Smooth muscle cell (in vitro differentiated cells): ENCODE measurements around the gene GCH1. TPM values are rescaled to one million over a fixed set of nuclear protein-coding genes. Genes with fewer than 3 reads are reported as not detected.
"Not testable (repeated sequence)": the region's sequence is repeated elsewhere in the genome, so short reads cannot be mapped to it uniquely, and the experiment has no call there.

Experiments
- DNase-seq: peaks from one replicate; lab custom pipeline; 2025; ENCODE audit not compliant: unreplicated experiment; lab: John Stamatoyannopoulos, UW
- H2AFZ ChIP-seq: fragments of 200-600 bp; sonication (generic); 2 replicates; pipeline ENCODE4 v1.6.0; 2016; ENCODE audit warnings: antibody characterized with exemption, low read depth, mild to moderate bottlenecking
- H3F3A ChIP-seq: fragments of 200-600 bp; sonication (generic); 2 replicates; pipeline ENCODE4 v1.6.0; 2017; ENCODE audit warnings: antibody characterized with exemption, low read depth
- H3K27ac ChIP-seq: fragments of 200-600 bp; sonication (generic); 2 replicates; pipeline ENCODE4 v1.5.1; 2016; ENCODE audit warnings: low read depth, mild to moderate bottlenecking
- H3K27me3 ChIP-seq: fragments of 200-600 bp; sonication (generic); 2 replicates; pipeline ENCODE4 v1.6.1; 2016; ENCODE audit warnings: low read depth, mild to moderate bottlenecking
- H3K36me3 ChIP-seq: fragments of 200-600 bp; sonication (generic); 2 replicates; pipeline ENCODE4 v1.5.1; 2016; ENCODE audit warnings: low read depth
- H3K4me1 ChIP-seq: fragments of 200-600 bp; sonication (generic); 2 replicates; pipeline ENCODE4 v1.5.1; 2016; ENCODE audit warnings: low read depth
- H3K4me2 ChIP-seq: fragments of 200-600 bp; sonication (generic); 2 replicates; pipeline ENCODE4 v1.6.0; 2016; ENCODE audit warnings: mild to moderate bottlenecking
- H3K4me3 ChIP-seq: fragments of 200-600 bp; sonication (generic); 2 replicates; pipeline ENCODE4 v1.5.1; 2016; ENCODE audit warnings: mild to moderate bottlenecking
- H3K79me2 ChIP-seq: fragments of 200-600 bp; sonication (generic); 2 replicates; pipeline ENCODE4 v1.6.0; 2016; ENCODE audit warnings: low read depth, mild to moderate bottlenecking
- H3K9ac ChIP-seq: fragments of 200-600 bp; sonication (generic); 2 replicates; pipeline ENCODE4 v1.6.0; 2016; ENCODE audit warnings: low read depth
- H3K9me3 ChIP-seq: fragments of 200-600 bp; sonication (generic); replicated peaks from 2 replicates; pipeline ENCODE4 v1.5.1; 2016; ENCODE audit warnings: low read depth
- H4K20me1 ChIP-seq: fragments of 200-600 bp; sonication (generic); 2 replicates; pipeline ENCODE4 v1.6.0; 2016; ENCODE audit warnings: low read depth
- CTCF ChIP-seq: fragments of 200-600 bp; sonication (generic); IDR thresholded peaks from 2 replicates; pipeline ENCODE4 v1.5.1; 2017; ENCODE audit warnings: borderline replicate concordance, mild to moderate bottlenecking, antibody characterized with exemption; ENCODE audit not compliant: insufficient read depth, poor library complexity, severe bottlenecking
- WGBS: methylation state at CpG from one replicate; pipeline ENCODE4 v1.1.7; 2016; ENCODE audit warnings: low lambda C conversion rate; 5-methylcytosine and 5-hydroxymethylcytosine counted together
- polyA plus RNA-seq: library from polyadenylated mRNA; unstranded; fragments of >200 nt; fragmentation: Nextera tagmentation; extraction: Ambion mirVana; gene quantifications from 2 replicates; pipeline ENCODE4 v1.2.1, GENCODE V29; 2016
- total RNA-seq: library from RNA; depleted of rRNA; stranded (reverse); fragments of >200 nt; gene quantifications from 2 replicates; pipeline ENCODE4 v1.2.3, GENCODE V29; 2014

The GCH1 gene
- total and polyA plus RNA-seq, 2 experiments from 2014 or later = 0.70 to 2.1 TPM

GRCh38 chr14:54929556-54929955 lies 26.9 kb upstream of the GCH1 start:
- no peak overlapping the region for H3K4me3 ChIP-seq
- no peak for DNase-seq
- H3K4me1 ChIP-seq = no peaks in the 10 kb centered on the region
- no peaks in the 10 kb centered on the region for H3F3A ChIP-seq
- H2AFZ ChIP-seq = no peak overlapping the region
- H3K27me3 ChIP-seq = no peaks in the 10 kb centered on the region
- no peaks in the 10 kb centered on the region for H3K79me2 ChIP-seq
- no peak overlapping the region for H3K9ac ChIP-seq
- H3K9me3 ChIP-seq = no peaks in the 10 kb centered on the region
- no peak overlapping the region for H3K4me2 ChIP-seq
- H3K36me3 ChIP-seq = no peaks in the 10 kb centered on the region
- no peaks in the 10 kb centered on the region for H4K20me1 ChIP-seq
- no peak overlapping the region for H3K27ac ChIP-seq
- TF ChIP-seq CTCF = no peak

- no peak for TF ChIP-seq CTCF
- no peak for DNase-seq
- H3K9me3 ChIP-seq = no peaks in the 10 kb centered on the region
These were observed 25.6 kb upstream of the GCH1 start for GRCh38 chr14:54928216-54928615.

GRCh38 chr14:54927551-54927950 lies 24.9 kb upstream of the GCH1 start:
- no peaks in the 10 kb centered on the region for H3K4me1 ChIP-seq
- no peaks in the 10 kb centered on the region for H3F3A ChIP-seq
- no peaks in the 10 kb centered on the region for H3K27me3 ChIP-seq
- H3K9ac ChIP-seq = no peak overlapping the region
- no peaks in the 10 kb centered on the region for H3K36me3 ChIP-seq
- H3K27ac ChIP-seq = no peak overlapping the region
- no peak for DNase-seq
- no peaks in the 10 kb centered on the region for H3K9me3 ChIP-seq
- H3K4me3 ChIP-seq = no peak overlapping the region
- no peak overlapping the region for H2AFZ ChIP-seq
- no peak for TF ChIP-seq CTCF
- no peaks in the 10 kb centered on the region for H3K79me2 ChIP-seq
- H4K20me1 ChIP-seq = no peaks in the 10 kb centered on the region
- 84% methylated on average over 1 of the region's 1 CpG for WGBS
- H3K4me2 ChIP-seq = no peak overlapping the region

More at GRCh38 chr14:54928216-54928615, 25.6 kb upstream of the GCH1 start:
- Histone ChIP-seq H3K27ac (no peak overlapping the region), H3K4me1 (no peaks in the 10 kb centered on the region), H2AFZ (no peak overlapping the region), H3K27me3 (no peaks in the 10 kb centered on the region), H3K4me3 (no peak overlapping the region), H3F3A (no peaks in the 10 kb centered on the region), H3K4me2 (no peak overlapping the region), H4K20me1 (no peaks in the 10 kb centered on the region), H3K9ac (no peak overlapping the region), H3K79me2 (no peaks in the 10 kb centered on the region), H3K36me3 (no peaks in the 10 kb centered on the region)

- 98% methylated on average over 5 of the region's 5 CpGs for WGBS
- DNase-seq = not testable (repeated sequence)
These were observed 23.9 kb upstream of the GCH1 start for GRCh38 chr14:54926570-54926969.

More at GRCh38 chr14:54926570-54926969, 23.9 kb upstream of the GCH1 start:
- not testable (repeated sequence) for H3K4me3 ChIP-seq, H3K36me3 ChIP-seq, H3K27ac ChIP-seq, H3K79me2 ChIP-seq, H2AFZ ChIP-seq, H4K20me1 ChIP-seq, H3K9me3 ChIP-seq, H3K27me3 ChIP-seq, H3K4me1 ChIP-seq, H3K4me2 ChIP-seq, H3K9ac ChIP-seq, H3F3A ChIP-seq
